K562 (cell line): Measurements from ENCODE around the gene FAM200A. TPM values are rescaled to one million over a fixed set of nuclear protein-coding genes. Genes with fewer than 3 reads are reported as not detected.
A peak's percentile ranks its signal among the peaks of the same experiment; 100 is the strongest.

Experiments used
- E2F6 ChIP-seq, 2 experiments: IDR thresholded peaks; 2 replicates each; pipeline ENCODE4 v1.6.1; 2011; ENCODE audit warnings: borderline replicate concordance in 1 of 2, control low read depth in 1 of 2, low read depth in 1 of 2, low read length in 1 of 2, mild to moderate bottlenecking in 1 of 2, mixed read lengths in 1 of 2, moderate library complexity in 1 of 2; ENCODE audit not compliant: insufficient read depth in 1 of 2, insufficient read length in 1 of 2, poor library complexity in 1 of 2, severe bottlenecking in 1 of 2; ENCODE audit errors: extremely low read depth in 1 of 2
- ESRRB ChIP-seq: fragments of 250-450 bp; sonication (Bioruptor Pico); IDR thresholded peaks from 2 replicates; pipeline ENCODE4 v1.5.0; 2020; ENCODE audit warnings: mild to moderate bottlenecking, moderate library complexity, borderline replicate concordance
- GATAD2B ChIP-seq: fragments of 450-650 bp; IDR thresholded peaks from 2 replicates; pipeline ENCODE4 v1.6.1; 2017; ENCODE audit warnings: mild to moderate bottlenecking, borderline replicate concordance
- HDAC2 ChIP-seq: fragments of 450-650 bp; IDR thresholded peaks from 2 replicates; pipeline ENCODE4 v1.6.1; 2016; ENCODE audit warnings: mild to moderate bottlenecking
- KDM4B ChIP-seq, 2 experiments: fragments of 450-650 bp in 1 of 2; sonication (generic) in 1 of 2; IDR thresholded peaks; 2 replicates each; pipeline ENCODE4 v1.6.1; 2016 to 2017; ENCODE audit warnings: borderline replicate concordance in 2 of 2, antibody characterized with exemption in 1 of 2, low read depth in 1 of 2, mild to moderate bottlenecking in 1 of 2
- MEF2A ChIP-seq: IDR thresholded peaks from 2 replicates; pipeline ENCODE4 v1.6.1; 2011; ENCODE audit warnings: low read depth, mild to moderate bottlenecking, low read length, moderate library complexity; ENCODE audit not compliant: control insufficient read depth
- MYC ChIP-seq, 2 experiments: fragments of 250-450 bp in 1 of 2; sonication (Bioruptor Pico) in 1 of 2; IDR thresholded peaks; 2 replicates each; pipeline versions ENCODE4 v1.5.1 to v1.6.1; 2012 to 2021; ENCODE audit warnings: low read depth in 2 of 2, borderline replicate concordance in 1 of 2, improper control_type of control experiment in 1 of 2, low read length in 1 of 2, mild to moderate bottlenecking in 1 of 2, moderate library complexity in 1 of 2
- NBN ChIP-seq: fragments of 450-650 bp; IDR thresholded peaks from 2 replicates; pipeline ENCODE4 v1.6.1; 2016; ENCODE audit warnings: low read depth, mild to moderate bottlenecking
- NR1H2 ChIP-seq: sonication (generic); formaldehyde crosslinking; IDR thresholded peaks from 2 replicates; pipeline ENCODE4 v1.4.0; 2020; ENCODE audit warnings: mild to moderate bottlenecking, missing genetic modification reagents
- RAD51 ChIP-seq: fragments of 450-650 bp; IDR thresholded peaks from 2 replicates; pipeline ENCODE4 v1.7.1; 2016; ENCODE audit warnings: low read depth, mild to moderate bottlenecking, borderline replicate concordance
- RBBP5 ChIP-seq: fragments of 200-600 bp; sonication (generic); IDR thresholded peaks from 2 replicates; pipeline ENCODE4 v1.6.1; 2012; ENCODE audit warnings: borderline replicate concordance, mild to moderate bottlenecking, low read length, control low read depth, inconsistent platforms; ENCODE audit not compliant: insufficient read depth, poor library complexity, severe bottlenecking
- RBFOX2 ChIP-seq: fragments of 200-400 bp; formaldehyde crosslinking; IDR thresholded peaks from 2 replicates; pipeline ENCODE4 v1.6.1; 2017; ENCODE audit warnings: low read depth, mild to moderate bottlenecking, low read length, moderate library complexity
- SRF ChIP-seq, 2 experiments: fragments of 250-450, 450-650 bp in 1 of 2; sonication (Bioruptor Pico) in 1 of 2; sonication (generic) in 1 of 2; formaldehyde crosslinking; IDR thresholded peaks; 2 replicates each; pipeline versions ENCODE4 v1.5.0 to v1.5.1; 2020 to 2022; ENCODE audit warnings: mild to moderate bottlenecking in 1 of 2, missing genetic modification reagents in 1 of 2
- TEAD1 ChIP-seq, 2 experiments: fragments of 450-650 bp in 1 of 2; sonication (generic) in 1 of 2; formaldehyde crosslinking; IDR thresholded peaks; 2 replicates each; pipeline versions ENCODE4 v1.4.0 to v1.8.0; 2020 to 2022; ENCODE audit warnings: mild to moderate bottlenecking in 2 of 2, missing genetic modification reagents in 1 of 2
- UBTF ChIP-seq, 2 experiments: IDR thresholded peaks; 2 replicates each; pipeline ENCODE4 v1.6.1; 2012; ENCODE audit warnings: improper control_type of control experiment in 2 of 2, low read depth in 2 of 2, low read length in 2 of 2, borderline replicate concordance in 1 of 2
- ZBTB12 ChIP-seq: fragments of 250-450 bp; sonication (Bioruptor Pico); IDR thresholded peaks from 2 replicates; pipeline ENCODE4 v1.4.0; 2020
- ZNF12 ChIP-seq: sonication (generic); formaldehyde crosslinking; IDR thresholded peaks from 2 replicates; pipeline ENCODE4 v1.4.0; 2020; ENCODE audit warnings: mild to moderate bottlenecking, missing genetic modification reagents
- ZNF445 ChIP-seq: fragments of 250-450 bp; sonication (Bioruptor Pico); IDR thresholded peaks from 2 replicates; pipeline ENCODE4 v1.4.0; 2020; ENCODE audit warnings: low read depth, mild to moderate bottlenecking, moderate library complexity
- polyA plus RNA-seq, 8 experiments: library from polyadenylated mRNA; depleted of rRNA in 4 of 8; stranded (reverse) in 5 of 8; unstranded in 3 of 8; fragments of >200 nt; fragmentation: Nextera tagmentation in 2 of 8; fragmentation: Illumina TruSeq in 1 of 8; extraction: Ambion mirVana in 2 of 8; extraction: Trizol in 1 of 8; gene quantifications; 2 replicates each; pipeline versions ENCODE4 v1.2.1 to v1.2.3, GENCODE V29; 2011 to 2014; ENCODE audit warnings: inconsistent platforms in 1 of 8, missing spikeins in 1 of 8
- total RNA-seq, 7 experiments: library from RNA; depleted of rRNA in 6 of 7; stranded (reverse); fragments of >200 nt in 6 of 7; fragmentation: Illumina TruSeq in 2 of 7; extraction: Trizol in 2 of 7; gene quantifications; 2 replicates each; pipeline versions ENCODE4 v1.2.1 to v1.2.3, GENCODE V29; 2011 to 2021; ENCODE audit warnings: low replicate concordance in 1 of 7

Gene FAM200A
- total and polyA plus RNA-seq, 9 of the 15 experiments (the other 6 are each of a cell fraction or from before 2014, with no cell fraction given): 3.3 to 11.2 (median 8.3) TPM

- TF ChIP-seq ZBTB12 (peak; percentile 95), SRF (CRISPR knock-in tag; IDR thresholded peaks at IDR 0.05) (no peak), ZNF445 (CRISPR knock-in tag) (no peak), KDM4B (IDR thresholded peaks at IDR 0.05; ENCODE audit: borderline replicate concordance in 2 of 2, low read depth in 1 of 2) (peak in 1 of 2 experiments; percentile 95; a peak in 2 of 4 replicates), UBTF (IDR thresholded peaks at IDR 0.05; ENCODE audit: borderline replicate concordance in 1 of 2, low read depth in 2 of 2, low read length in 2 of 2) (0 out of 4 replicates have a peak, but pooled peaks of 1 of the 2 experiments have one; percentile 39), NBN (peak; percentile 93), ESRRB (CRISPR knock-in tag) (no peak), TEAD1 (CRISPR knock-in tag; IDR thresholded peaks at IDR 0.05) (peak in 1 of 2 experiments; percentile 39; a peak in 1 of 4 replicates), RBBP5 (peak; percentile 94), RBFOX2 (peak; percentile 80), MEF2A (0 out of 2 replicates have a peak, but pooled peaks have one; percentile 37), RAD51 (no peak; the same call in 1 of the 2 replicates), HDAC2 (peak; percentile 70; the same call in 1 of the 2 replicates), ZNF12 (CRISPR knock-in tag) (0 out of 2 replicates have a peak, but pooled peaks have one; percentile 56), MYC (IDR thresholded peaks at IDR 0.05; ENCODE audit: low read depth, low read length) (peak; percentile 59; the same call in 1 of the 2 replicates), MYC (CRISPR knock-in tag; IDR thresholded peaks at IDR 0.05; ENCODE audit: borderline replicate concordance, low read depth) (peak; percentile 63; the same call in 1 of the 2 replicates), E2F6 (IDR thresholded peaks at IDR 0.05; ENCODE audit: borderline replicate concordance in 1 of 2, extremely low read depth in 1 of 2, insufficient read depth in 1 of 2, insufficient read length in 1 of 2, low read depth in 1 of 2, low read length in 1 of 2, poor library complexity in 1 of 2, severe bottlenecking in 1 of 2) (peak in 1 of 2 experiments; percentile 8), GATAD2B (peak; percentile 45), NR1H2 (CRISPR knock-in tag) (no peak)
Observed at GRCh38 chr7:99551767-99552463, at the start of gene FAM200A (continued).
